Measurements from ENCODE around the gene CPED1. TPM values are rescaled to one million over a fixed set of nuclear protein-coding genes. Genes with fewer than 3 reads are reported as not detected.

CPED1 gene
- total RNA-seq, 1 donor = 95.9 TPM

GRCh38 chr7:121331574-121331973 lies 343.1 kb downstream of the CPED1 start:
- TF ChIP-seq CTCF (IDR thresholded peaks at IDR 0.05; ENCODE audit: insufficient read depth, low read depth, low read length) = no peak
- H3K4me3 ChIP-seq (ENCODE audit: low read depth, low read length) = no peak overlapping the region
- DNase-seq (ENCODE audit: low read depth) = no peak

GRCh38 chr7:121334376-121334775 lies 345.9 kb downstream of the CPED1 start:
- no peak overlapping the region for H3K4me3 ChIP-seq (ENCODE audit: low read depth, low read length)
- DNase-seq (ENCODE audit: low read depth) = no peak
- no peak for TF ChIP-seq CTCF (IDR thresholded peaks at IDR 0.05; ENCODE audit: insufficient read depth, low read depth, low read length)

- DNase-seq (ENCODE audit: low read depth) = peak; percentile 16
- H3K4me3 ChIP-seq (ENCODE audit: low read depth, low read length) = no peak overlapping the region
- no peak for TF ChIP-seq CTCF (IDR thresholded peaks at IDR 0.05; ENCODE audit: insufficient read depth, low read depth, low read length)
These were observed 346.6 kb downstream of the CPED1 start for GRCh38 chr7:121334875-121335648.

GRCh38 chr7:121336579-121336978 lies 348.1 kb downstream of the CPED1 start:
- H3K4me3 ChIP-seq (ENCODE audit: low read depth, low read length) = no peak overlapping the region
- no peak for TF ChIP-seq CTCF (IDR thresholded peaks at IDR 0.05; ENCODE audit: insufficient read depth, low read depth, low read length)
- no peak for DNase-seq (ENCODE audit: low read depth)

- DNase-seq (ENCODE audit: low read depth) = no peak
- H3K4me3 ChIP-seq (ENCODE audit: low read depth, low read length) = no peak overlapping the region
- peak; percentile 17 for TF ChIP-seq CTCF (IDR thresholded peaks at IDR 0.05; ENCODE audit: insufficient read depth, low read depth, low read length)
These were observed 348.9 kb downstream of the CPED1 start for GRCh38 chr7:121337398-121337797.

GRCh38 chr7:121339082-121339481 lies 350.6 kb downstream of the CPED1 start:
- no peak overlapping the region for H3K4me3 ChIP-seq (ENCODE audit: low read depth, low read length)
- TF ChIP-seq CTCF (IDR thresholded peaks at IDR 0.05; ENCODE audit: insufficient read depth, low read depth, low read length) = no peak
- DNase-seq (ENCODE audit: low read depth) = no peak

GRCh38 chr7:121341933-121342332 lies 353.4 kb downstream of the CPED1 start:
- no peak for TF ChIP-seq CTCF (IDR thresholded peaks at IDR 0.05; ENCODE audit: insufficient read depth, low read depth, low read length)
- H3K4me3 ChIP-seq (ENCODE audit: low read depth, low read length) = no peak overlapping the region
- DNase-seq (ENCODE audit: low read depth) = no peak

All from fibroblast of villous mesenchyme (primary cell).